ENCODE results near the gene ABCC6. TPM values are rescaled to one million over a fixed set of nuclear protein-coding genes. Genes with fewer than 3 reads are reported as not detected.

Gene ABCC6
- total and polyA plus RNA-seq, 2 of the 4 experiments (the other 2 are of a cell fraction) = 0.36 to 1.3 TPM

DNA sequence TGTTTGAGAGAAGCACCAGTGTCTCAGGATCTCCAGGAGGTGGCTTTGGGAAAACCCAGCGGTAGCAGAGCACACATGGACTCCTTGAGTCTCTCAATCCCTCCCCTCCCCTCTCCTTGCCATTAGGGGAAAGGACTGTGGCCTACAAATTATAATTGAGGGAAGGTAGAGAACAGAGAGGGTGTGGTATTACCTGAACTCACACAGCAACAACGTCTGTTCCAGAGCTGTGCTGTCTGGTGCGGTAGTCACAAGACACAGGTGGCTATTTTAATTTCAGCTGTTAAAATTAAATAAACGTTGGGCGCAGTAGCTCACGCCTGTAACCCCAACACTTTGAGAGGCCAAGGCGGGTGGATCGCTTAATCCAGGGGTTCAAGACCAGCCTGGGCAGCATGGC lies 110.2 kb downstream of the ABCC6 start:
- H3K9me3 ChIP-seq (ENCODE audit: control insufficient read depth, insufficient read depth, low read length) = peaks cover under 1% of the 10 kb centered on the region; the same call in 1 of the 2 replicates
- H3K18ac ChIP-seq (ENCODE audit: low read depth, low read length) = no peak overlapping the region
- H4K5ac ChIP-seq (ENCODE audit: low read depth, low read length) = no peak overlapping the region

More for the DNA sequence above, 110.2 kb downstream of the ABCC6 start:
- no peak overlapping the region for H3K27ac ChIP-seq (ENCODE audit: insufficient read depth, low read length)
- peaks cover 83% of the 10 kb centered on the region for H3K36me3 ChIP-seq (ENCODE audit: control insufficient read depth, insufficient read depth, low read length)
- H2BK20ac ChIP-seq (ENCODE audit: low read depth, low read length) = no peak overlapping the region
- no peaks in the 10 kb centered on the region for H3K4me1 ChIP-seq (ENCODE audit: control insufficient read depth, insufficient read depth, low read length)
- no peak overlapping the region for H2AK9ac ChIP-seq (replicated peaks; ENCODE audit: low read depth, low read length, poor library complexity)
- H2BK120ac ChIP-seq (ENCODE audit: low read depth, low read length) = no peak overlapping the region
- no peaks in the 10 kb centered on the region for H3K27me3 ChIP-seq (ENCODE audit: control insufficient read depth, insufficient read depth, low read length)
- intact Hi-C loops (cut with micrococcal nuclease) = no loop called here
- H4K8ac ChIP-seq (ENCODE audit: low read depth in 2 of 2, low read length in 2 of 2) = no peak overlapping the region
- H2AK5ac ChIP-seq (ENCODE audit: low read depth, low read length) = no peak overlapping the region
- H3K9me1 ChIP-seq (ENCODE audit: insufficient read depth, low read length) = no peaks in the 10 kb centered on the region
- H3K14ac ChIP-seq (replicated peaks; ENCODE audit: low read depth, low read length) = no peak overlapping the region
- no peak overlapping the region for H2AFZ ChIP-seq (replicated peaks; ENCODE audit: low read length, poor library complexity)
- no peak overlapping the region for H2BK15ac ChIP-seq (ENCODE audit: low read depth, low read length)
- in situ Hi-C loops (cut with MboI; ENCODE audit: low sequenced_read_pairs) = no loop called here
- POLR2A ChIA-PET (ENCODE audit: unreplicated experiment) = no interaction called here
- H2BK5ac ChIP-seq (ENCODE audit: low read depth, low read length, poor library complexity, severe bottlenecking) = no peak overlapping the region
- DNase-seq = no peak
- H3K4ac ChIP-seq (ENCODE audit: low read depth, low read length) = no peak overlapping the region
- no peak overlapping the region for H3K4me2 ChIP-seq (ENCODE audit: low read depth, low read length)
- 100% methylated on average over 6 of the region's 8 CpGs; no CpG with 5 or more reads in 1 of the 2 experiments for WGBS, 2 experiments (ENCODE audit: extremely low coverage in 2 of 2, insufficient read length in 1 of 2)
- dilution Hi-C loops (cut with HindIII; ENCODE audit: low sequenced_read_pairs, unreplicated experiment) = no loop called here
- no peak overlapping the region for H4K91ac ChIP-seq (ENCODE audit: insufficient read depth, low read depth, low read length)
- peaks cover 8% of the 10 kb centered on the region; the same call in 1 of the 2 replicates for H4K20me1 ChIP-seq (ENCODE audit: insufficient read depth, low read length)
- ATAC-seq (ENCODE audit: low read depth) = no peak
- no peak overlapping the region for H3K4me3 ChIP-seq (ENCODE audit: insufficient read depth, low read depth, low read length)
- CTCF ChIA-PET = no interaction called here
- no peak overlapping the region for H3K56ac ChIP-seq (ENCODE audit: extremely low read depth, insufficient read depth, low read length)
- peaks cover 39 to 56% of the 10 kb centered on the region in 2 experiments for H3K79me1 ChIP-seq (ENCODE audit: low read depth in 1 of 2, low read length in 2 of 2)
- no peak overlapping the region for H3K23ac ChIP-seq (ENCODE audit: low read depth, low read length)
- TF ChIP-seq, protein P1, sequence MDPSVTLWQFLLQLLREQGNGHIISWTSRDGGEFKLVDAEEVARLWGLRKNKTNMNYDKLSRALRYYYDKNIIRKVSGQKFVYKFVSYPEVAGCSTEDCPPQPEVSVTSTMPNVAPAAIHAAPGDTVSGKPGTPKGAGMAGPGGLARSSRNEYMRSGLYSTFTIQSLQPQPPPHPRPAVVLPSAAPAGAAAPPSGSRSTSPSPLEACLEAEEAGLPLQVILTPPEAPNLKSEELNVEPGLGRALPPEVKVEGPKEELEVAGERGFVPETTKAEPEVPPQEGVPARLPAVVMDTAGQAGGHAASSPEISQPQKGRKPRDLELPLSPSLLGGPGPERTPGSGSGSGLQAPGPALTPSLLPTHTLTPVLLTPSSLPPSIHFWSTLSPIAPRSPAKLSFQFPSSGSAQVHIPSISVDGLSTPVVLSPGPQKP (IDR thresholded peaks at IDR 0.05; ENCODE audit: borderline replicate concordance, low read depth, low read length) = no peak
- TF ChIP-seq MXI1 (IDR thresholded peaks at IDR 0.05; ENCODE audit: borderline replicate concordance, low read depth, low read length) (no peak), POLR2A (IDR thresholded peaks at IDR 0.05; ENCODE audit: low read depth, low read length) (no peak), MAFK (IDR thresholded peaks at IDR 0.05; ENCODE audit: low read depth, low read length) (no peak), CHD1 (IDR thresholded peaks at IDR 0.05; ENCODE audit: low read depth, low read length) (no peak), RCOR1 (IDR thresholded peaks at IDR 0.05; ENCODE audit: insufficient replicate concordance, low read length) (no peak), FOS (IDR thresholded peaks at IDR 0.05; ENCODE audit: low read depth, low read length) (no peak), RAD21 (IDR thresholded peaks at IDR 0.05; ENCODE audit: low read length) (no peak), RFX5 (IDR thresholded peaks at IDR 0.05; ENCODE audit: low read depth, low read length) (no peak), NFE2L2 (IDR thresholded peaks at IDR 0.05; ENCODE audit: low read depth, low read length) (no peak), CEBPB (IDR thresholded peaks at IDR 0.05; ENCODE audit: low read depth, low read length) (no peak), MAZ (IDR thresholded peaks at IDR 0.05; ENCODE audit: borderline replicate concordance, low read depth, low read length) (no peak), BHLHE40 (IDR thresholded peaks at IDR 0.05; ENCODE audit: low read depth, low read length) (no peak), SMC3 (IDR thresholded peaks at IDR 0.05; ENCODE audit: low read depth, low read length) (no peak)
- TF ChIP-seq, protein P2, sequence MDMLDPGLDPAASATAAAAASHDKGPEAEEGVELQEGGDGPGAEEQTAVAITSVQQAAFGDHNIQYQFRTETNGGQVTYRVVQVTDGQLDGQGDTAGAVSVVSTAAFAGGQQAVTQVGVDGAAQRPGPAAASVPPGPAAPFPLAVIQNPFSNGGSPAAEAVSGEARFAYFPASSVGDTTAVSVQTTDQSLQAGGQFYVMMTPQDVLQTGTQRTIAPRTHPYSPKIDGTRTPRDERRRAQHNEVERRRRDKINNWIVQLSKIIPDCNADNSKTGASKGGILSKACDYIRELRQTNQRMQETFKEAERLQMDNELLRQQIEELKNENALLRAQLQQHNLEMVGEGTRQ (IDR thresholded peaks at IDR 0.05; ENCODE audit: low read depth, low read length) = no peak
- TF ChIP-seq, protein P3, sequence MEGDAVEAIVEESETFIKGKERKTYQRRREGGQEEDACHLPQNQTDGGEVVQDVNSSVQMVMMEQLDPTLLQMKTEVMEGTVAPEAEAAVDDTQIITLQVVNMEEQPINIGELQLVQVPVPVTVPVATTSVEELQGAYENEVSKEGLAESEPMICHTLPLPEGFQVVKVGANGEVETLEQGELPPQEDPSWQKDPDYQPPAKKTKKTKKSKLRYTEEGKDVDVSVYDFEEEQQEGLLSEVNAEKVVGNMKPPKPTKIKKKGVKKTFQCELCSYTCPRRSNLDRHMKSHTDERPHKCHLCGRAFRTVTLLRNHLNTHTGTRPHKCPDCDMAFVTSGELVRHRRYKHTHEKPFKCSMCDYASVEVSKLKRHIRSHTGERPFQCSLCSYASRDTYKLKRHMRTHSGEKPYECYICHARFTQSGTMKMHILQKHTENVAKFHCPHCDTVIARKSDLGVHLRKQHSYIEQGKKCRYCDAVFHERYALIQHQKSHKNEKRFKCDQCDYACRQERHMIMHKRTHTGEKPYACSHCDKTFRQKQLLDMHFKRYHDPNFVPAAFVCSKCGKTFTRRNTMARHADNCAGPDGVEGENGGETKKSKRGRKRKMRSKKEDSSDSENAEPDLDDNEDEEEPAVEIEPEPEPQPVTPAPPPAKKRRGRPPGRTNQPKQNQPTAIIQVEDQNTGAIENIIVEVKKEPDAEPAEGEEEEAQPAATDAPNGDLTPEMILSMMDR (conservative IDR thresholded peaks at IDR 0.05; ENCODE audit: low read depth, low read length) = no peak
- no peak overlapping the region for H3K9ac ChIP-seq (ENCODE audit: low read depth, low read length)
- no TSS peak for BruUV-seq (replicated peaks)

Measured in IMR-90 (cell line).